Measurements from ENCODE around the gene THAP8.

The THAP8 gene

DNA sequence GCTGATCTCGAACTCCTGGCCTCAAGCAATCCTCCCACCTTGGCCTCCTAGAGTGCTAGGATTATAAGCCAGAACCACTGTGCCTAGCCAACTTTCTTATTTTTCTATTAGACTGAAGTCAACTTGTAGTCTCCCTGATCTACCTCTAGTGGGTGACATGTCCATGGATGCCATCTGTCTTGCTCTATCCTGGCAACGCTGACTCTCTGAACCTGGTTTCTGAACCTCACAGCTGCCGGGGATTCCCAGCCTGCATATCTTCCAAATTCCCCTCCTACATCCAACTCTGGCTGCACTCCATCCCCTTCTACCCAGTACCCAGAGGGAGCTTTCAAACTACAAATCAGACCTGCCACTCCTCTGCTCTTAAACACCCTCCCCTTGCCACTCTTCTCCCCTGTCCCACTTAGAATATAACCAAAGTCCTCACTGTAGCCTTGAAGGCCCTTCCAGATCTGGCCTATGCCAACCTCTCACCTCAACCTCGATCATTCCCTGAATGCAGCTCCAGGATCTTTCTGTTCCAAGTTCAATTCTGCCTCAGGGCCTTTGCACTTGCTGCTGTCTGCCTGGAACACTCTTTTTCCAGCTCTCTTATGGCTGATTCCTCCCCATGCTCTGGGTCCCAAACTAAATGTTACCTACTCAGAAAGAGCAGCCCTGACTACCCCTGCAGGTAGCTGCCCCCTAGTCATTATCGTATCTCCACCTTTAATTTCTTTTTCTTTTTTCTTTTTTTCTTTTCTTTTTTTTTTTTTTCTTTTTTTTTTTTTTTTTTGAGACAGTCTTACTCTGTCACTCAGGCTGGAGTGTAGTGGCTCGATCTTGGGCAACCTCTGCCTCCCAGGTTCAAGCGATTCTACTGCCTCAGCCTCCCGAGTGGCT lies 23.6 kb downstream of the THAP8 start:
- no peak overlapping the region for H3K4me3 ChIP-seq (replicated peaks in 1 of 2; ENCODE audit: low read depth in 2 of 2, low read length in 2 of 2)
- TF ChIP-seq CTCF (IDR thresholded peaks at IDR 0.05; ENCODE audit: low read depth, low read length): peak; percentile 17
- peak; percentile 41 to 51 for DNase-seq (ENCODE audit: low read depth in 2 of 2)

DNA sequence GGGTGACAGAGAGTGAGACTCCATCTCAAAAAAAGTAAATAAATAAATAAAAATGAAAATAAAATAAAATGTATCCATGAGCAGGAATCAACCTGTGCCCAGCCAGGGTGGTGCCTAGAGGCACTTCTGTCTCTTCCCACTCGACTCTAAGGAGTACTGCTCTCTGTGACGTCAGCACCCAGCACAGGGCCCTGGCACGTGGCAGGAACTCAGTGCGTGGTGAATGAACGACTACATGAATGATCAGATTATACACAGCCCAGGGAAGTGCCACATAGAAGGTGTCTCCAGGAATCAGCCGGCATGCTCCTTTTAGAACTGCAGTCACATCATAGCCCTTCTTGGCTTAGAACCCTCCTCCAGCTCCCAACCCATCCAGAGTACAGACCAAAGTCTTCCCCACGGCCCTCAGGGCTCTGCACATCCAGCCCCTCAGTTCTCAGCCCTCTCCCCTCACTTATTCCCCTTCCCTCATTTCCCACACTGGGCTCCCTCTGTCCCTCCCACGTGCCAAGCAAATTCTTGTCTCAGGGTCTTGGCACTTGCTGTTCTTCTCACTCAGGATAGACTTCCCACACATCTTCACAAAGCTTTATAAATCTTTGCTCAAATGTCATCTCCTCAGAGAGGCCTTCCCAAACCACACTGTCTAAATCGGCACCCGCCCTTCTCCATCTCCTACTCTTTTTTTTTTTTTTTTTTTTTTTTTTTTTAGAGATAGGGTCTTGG lies 25.6 kb downstream of the THAP8 start:
- DNase-seq (ENCODE audit: low read depth in 2 of 2): no peak
- TF ChIP-seq CTCF (IDR thresholded peaks at IDR 0.05; ENCODE audit: low read depth, low read length): no peak
- no peak overlapping the region for H3K4me3 ChIP-seq (replicated peaks in 1 of 2; ENCODE audit: low read depth in 2 of 2, low read length in 2 of 2)

- no peak overlapping the region for H3K4me3 ChIP-seq (replicated peaks in 1 of 2; ENCODE audit: low read depth in 2 of 2, low read length in 2 of 2)
- no peak for TF ChIP-seq CTCF (IDR thresholded peaks at IDR 0.05; ENCODE audit: low read depth, low read length)
- no peak for DNase-seq (ENCODE audit: low read depth in 2 of 2)
Observed at GRCh38 chr19:36027696-36028095, 26.4 kb downstream of the THAP8 start.

DNA sequence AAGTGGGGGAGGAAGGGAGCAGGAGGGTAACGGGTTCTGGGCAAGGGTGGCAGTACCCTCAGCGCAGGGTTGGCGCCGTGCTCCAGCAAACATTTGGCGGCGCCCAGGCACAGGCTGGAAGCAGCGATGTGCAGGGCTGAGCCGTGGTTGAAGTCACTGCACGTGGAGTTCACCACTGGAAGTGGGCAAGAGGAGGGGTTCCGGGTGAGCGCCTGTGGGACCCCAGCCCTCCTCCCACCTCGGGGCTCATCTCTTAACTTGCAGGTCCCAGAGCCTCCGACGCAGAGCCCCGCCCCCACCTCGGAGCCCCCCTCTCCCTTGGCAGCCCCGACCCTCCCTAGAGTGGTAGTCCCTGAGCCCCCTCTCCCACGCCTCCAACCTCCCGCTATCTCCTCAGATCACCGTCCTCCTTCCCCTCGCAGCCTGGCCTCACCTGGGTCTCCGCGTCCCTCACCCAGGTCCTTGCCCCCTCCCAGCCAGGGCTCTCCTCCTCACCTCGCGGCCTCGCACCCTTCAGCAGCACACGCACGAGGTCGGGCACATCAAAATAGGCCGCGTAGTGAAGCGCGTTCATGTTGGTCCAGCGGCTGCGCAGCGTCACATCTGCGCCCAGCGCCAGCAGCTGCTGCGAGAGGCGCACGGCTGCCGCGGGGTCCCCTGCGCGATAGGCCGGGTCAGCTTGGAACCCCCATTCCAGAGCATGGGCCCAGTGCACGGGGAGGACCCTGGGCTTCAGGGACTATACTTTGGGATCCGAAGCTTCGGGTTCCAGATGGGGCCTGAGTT lies 27.8 kb downstream of the THAP8 start:
- H3K4me3 ChIP-seq (replicated peaks in 1 of 2; ENCODE audit: low read depth in 2 of 2, low read length in 2 of 2): no peak overlapping the region
- no peak for DNase-seq (ENCODE audit: low read depth in 2 of 2)
- no peak for TF ChIP-seq CTCF (IDR thresholded peaks at IDR 0.05; ENCODE audit: low read depth, low read length)

- no peak for TF ChIP-seq CTCF (IDR thresholded peaks at IDR 0.05; ENCODE audit: low read depth, low read length)
- H3K4me3 ChIP-seq (replicated peaks in 1 of 2; ENCODE audit: low read depth in 2 of 2, low read length in 2 of 2): no peak overlapping the region
- DNase-seq (ENCODE audit: low read depth in 2 of 2): no peak
Observed at GRCh38 chr19:36025541-36025940, 28.5 kb downstream of the THAP8 start.

GRCh38 chr19:36023432-36023831 lies 30.7 kb downstream of the THAP8 start:
- no peak overlapping the region for H3K4me3 ChIP-seq (replicated peaks in 1 of 2; ENCODE audit: low read depth in 2 of 2, low read length in 2 of 2)
- TF ChIP-seq CTCF (IDR thresholded peaks at IDR 0.05; ENCODE audit: low read depth, low read length): no peak
- DNase-seq (ENCODE audit: low read depth in 2 of 2): no peak

Data from cardiac fibroblast (primary cell).